HT1080 (cell line): ENCODE measurements around the gene TBC1D5. TPM values are rescaled to one million over a fixed set of nuclear protein-coding genes. Genes with fewer than 3 reads are reported as not detected.

Source experiments
- DNase-seq: peaks from one replicate; pipeline ENCODE4 v3.0.0-alpha.2; 2015; ENCODE audit warnings: low read depth
- total RNA-seq: library from RNA; depleted of rRNA; stranded (reverse); fragments of >200 nt; shearing (Covaris generic); gene quantifications from 2 replicates; pipeline ENCODE4 v1.2.3, GENCODE V29; 2014

TBC1D5 gene
- total RNA-seq, 1 experiment from 2014 or later, result 42.2 TPM

DNA sequence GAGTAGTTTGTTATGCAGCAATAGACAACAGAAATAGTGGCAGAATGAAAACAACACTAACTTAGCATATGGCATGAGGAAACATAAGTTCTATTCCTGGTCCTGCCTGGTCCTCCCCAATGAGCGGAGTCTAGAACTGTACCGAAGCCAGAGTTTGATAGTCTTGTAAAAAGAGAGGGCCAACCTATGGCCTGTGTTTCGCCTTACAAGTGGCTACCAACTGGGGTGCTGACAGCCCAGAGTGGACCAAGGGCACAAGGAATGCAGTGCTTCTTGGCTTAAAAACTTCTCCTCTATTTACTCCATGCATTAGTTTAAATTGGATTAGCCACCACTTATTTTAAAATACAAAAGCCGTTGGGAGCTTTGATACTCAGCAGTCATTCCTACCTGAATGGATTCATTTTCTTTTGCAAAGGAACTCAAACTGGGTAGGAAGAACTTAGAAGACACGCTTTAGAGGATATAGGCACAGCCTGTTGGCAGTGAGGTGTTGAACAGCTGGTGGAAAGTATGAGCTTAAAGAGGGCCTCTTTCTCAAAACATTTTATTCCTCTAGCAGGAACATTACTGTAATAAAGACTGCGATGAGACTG, 554.7 kb downstream of the TBC1D5 start:
- no peak for DNase-seq

DNA sequence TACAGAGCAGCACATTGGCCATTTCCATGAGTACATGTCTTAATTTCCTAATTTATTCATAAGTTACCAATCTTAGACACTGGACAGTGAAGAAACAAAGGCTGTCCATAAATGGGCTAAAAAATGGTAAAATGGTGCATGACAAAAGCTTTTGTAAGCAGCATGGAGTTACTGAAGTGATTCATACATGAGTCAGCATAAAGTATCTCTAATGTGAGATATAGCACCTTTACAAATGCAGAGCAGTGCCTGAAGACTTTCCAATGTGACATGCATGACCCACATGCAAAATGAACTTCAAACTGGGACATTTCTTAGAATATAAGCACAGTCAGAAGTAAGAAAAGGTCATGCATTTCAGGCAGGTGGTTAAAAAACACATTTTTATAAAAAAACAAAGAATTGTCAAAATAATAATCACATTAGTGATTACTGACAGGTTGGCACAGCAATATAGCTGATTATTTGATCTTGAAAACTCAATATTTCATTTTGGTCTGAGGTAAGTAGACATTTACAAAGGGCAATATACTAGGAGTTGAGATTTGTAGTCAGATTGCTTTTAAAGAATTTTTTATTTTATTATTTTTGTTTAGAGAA, 558.4 kb downstream of the TBC1D5 start:
- peak; percentile 70 for DNase-seq

DNA sequence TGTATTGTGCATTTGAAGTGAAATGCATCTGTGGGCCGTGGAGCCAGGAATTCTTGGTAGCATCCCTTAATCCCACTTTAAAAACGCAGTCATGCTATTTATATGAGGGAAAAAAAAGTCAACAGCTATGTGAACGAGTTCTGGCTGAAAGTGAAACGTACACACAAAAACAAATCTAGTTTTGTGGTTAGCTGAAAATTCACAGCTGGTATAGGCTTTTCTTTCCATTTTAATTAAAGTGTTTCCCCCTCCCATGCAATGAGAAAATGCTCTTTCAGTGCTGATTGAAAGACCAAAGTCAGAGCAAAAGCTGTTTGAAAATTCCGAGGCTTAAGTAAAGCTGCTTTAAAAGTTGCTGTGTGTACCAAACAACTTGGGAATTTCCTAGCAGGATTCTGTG, 560.3 kb downstream of the TBC1D5 start:
- no peak for DNase-seq

DNA sequence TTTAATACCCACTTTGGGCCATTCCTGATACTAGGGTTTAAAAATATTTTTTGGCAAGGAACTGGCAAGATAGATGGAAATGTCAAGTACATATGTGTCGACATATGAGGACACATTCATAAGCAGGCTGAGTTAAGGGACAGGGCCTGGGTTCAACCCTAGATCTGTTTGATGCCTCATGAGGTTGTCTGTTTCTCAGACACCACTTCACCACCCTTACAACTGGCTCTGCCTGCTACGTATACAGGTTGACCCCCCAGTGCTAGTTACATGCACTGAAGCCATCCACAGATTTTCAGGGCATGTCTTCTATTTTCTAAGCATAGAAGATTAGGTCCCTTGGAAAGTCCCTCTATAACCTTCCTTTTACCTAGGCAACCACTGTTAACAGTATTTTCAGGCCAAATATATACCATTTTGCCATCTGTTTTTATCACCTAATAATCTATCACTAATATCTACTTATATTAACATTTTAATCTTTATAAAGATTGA, 561.0 kb downstream of the TBC1D5 start:
- DNase-seq, result no peak

DNA sequence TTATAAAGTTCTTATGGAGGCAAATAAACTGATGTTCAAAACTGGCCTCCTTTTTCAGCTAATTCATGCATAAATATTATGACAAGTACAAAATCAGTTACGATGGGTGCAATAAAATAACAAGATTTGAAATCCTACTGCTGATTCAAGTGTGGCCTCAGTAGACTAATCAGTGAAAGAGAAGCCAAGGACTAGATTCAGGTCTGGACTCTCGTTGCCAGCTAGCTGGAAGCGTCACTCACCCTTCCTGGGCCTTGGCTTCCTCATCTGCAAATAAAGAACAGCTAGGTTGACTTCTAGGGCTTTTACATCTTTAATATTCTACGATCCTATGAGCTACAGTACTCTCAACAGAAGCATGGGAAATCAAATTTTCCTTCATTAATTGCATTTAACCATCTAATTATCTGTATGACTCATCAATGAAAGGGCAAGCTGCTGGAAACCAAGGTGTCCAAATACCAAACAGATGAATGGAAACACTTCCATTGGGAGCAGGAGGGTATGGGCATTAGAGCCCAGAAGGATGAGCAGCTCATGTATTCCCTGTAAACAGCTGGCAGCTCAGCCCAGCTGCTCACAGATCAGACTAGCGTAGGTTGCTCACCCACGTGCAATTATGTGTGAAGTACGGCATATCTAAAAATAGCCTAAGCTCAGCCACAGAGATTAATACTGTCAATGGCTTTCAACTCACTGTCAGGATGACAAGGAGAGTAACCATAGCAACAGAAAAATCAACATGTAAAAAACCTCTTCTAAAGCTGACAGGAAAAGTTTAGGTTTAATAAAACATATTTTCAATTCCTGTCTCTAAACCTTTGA, 562.8 kb downstream of the TBC1D5 start:
- DNase-seq, result no peak

DNA sequence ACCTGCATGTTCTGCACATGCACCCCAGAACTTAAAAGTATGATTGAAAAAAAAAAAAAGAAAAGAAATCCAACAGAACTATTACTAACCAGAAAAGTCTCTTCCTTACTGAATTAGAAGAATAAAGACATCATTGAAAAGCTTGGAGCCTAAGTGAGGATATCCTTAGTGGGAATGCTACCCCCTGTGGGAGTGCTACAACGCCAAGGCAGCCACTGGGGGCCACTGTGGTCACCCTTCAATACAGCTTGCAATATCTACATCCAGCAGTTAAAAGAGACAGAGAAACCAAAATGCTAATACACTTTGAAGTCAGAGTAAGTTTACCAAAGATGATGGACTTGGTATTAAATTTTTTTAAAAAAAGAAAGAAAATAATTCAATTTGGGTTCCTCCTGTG, 565.7 kb downstream of the TBC1D5 start:
- DNase-seq, result no peak

DNA sequence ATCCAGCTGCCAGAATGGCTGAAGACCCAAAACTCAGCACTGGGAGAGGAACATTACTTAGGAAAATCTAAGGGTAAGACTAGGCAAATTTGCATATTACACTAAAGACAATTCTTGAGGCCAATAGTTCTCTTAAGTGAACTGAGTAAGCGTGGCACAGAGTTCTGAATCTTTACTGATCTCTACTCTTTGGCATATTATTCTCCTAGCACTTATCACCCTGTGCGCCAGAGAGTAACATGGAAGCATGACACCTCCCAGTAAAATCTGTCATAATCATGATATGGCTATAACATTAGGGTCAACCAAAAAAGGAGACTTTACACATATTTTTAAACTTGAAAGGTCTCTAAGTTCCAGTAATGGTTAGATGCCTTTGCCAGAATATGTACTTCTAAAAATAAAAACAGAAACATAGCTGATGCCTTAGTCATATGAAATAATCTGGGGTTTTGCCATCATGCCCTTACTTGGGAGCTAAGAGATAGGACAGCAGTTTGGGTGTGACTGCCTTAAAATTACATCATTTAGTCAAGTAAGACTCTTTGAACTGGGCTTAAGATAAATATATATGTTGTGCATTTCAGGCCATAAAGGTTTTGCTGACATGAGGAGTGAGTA, 567.1 kb downstream of the TBC1D5 start:
- DNase-seq, result peak; percentile 66

DNA sequence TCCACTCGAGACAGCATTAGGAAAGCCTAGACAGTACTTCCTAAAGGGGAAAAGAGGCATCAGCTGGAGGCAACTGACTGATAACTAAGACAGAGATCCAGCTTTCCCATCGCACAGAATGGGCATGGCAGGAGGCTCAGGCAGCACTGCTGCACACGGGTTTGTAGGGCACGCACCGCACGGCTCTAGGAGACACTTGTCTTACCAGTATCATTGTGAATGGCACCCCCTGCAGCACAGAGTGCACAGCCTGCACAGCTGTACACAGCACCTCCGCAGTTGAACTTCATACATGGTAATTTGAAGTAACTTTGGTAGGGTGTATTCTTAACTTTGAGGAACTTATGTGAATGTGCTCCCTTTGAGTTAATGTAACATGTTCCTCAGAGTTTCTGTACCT, 576.1 kb downstream of the TBC1D5 start:
- no peak for DNase-seq

DNA sequence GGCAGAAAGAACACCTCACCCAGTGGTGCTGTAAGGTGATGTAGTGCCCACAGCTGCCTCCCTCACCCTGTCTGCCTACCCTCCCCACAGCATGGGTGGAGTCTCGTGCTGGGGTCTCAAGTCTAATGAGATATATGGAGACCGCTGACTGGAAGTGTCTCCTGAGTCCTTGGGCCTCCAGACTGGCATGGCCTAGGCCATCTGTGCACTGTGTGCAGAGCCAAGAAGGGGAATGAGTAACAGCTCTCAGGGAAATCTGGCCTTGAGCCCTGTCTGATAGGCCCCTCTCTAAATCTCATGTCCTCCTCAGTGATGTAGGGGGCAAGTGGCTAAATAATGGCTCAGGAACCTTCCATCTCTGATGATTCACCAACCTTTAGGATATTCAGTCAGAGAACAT, 580.3 kb downstream of the TBC1D5 start:
- no peak for DNase-seq

DNA sequence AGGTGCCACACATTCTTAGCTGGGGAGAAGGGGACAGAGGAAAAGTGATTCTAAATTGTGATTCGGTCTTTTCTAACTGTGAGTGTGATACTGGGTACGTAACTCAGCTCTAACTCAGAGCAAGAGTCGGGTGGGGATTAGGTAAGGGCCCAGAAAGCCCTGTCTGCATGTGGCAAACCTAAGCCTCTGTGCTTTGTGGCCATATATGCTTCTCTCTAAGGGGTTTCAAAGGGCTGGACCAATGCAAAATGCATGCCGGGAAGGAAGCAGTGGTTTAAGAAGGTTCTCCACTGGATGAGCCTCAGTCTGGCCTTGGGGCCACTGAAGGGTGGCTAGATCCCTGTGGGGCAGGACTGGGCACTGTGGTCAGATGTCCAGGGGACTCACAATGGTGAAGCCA, 581.8 kb downstream of the TBC1D5 start:
- DNase-seq, result no peak

DNA sequence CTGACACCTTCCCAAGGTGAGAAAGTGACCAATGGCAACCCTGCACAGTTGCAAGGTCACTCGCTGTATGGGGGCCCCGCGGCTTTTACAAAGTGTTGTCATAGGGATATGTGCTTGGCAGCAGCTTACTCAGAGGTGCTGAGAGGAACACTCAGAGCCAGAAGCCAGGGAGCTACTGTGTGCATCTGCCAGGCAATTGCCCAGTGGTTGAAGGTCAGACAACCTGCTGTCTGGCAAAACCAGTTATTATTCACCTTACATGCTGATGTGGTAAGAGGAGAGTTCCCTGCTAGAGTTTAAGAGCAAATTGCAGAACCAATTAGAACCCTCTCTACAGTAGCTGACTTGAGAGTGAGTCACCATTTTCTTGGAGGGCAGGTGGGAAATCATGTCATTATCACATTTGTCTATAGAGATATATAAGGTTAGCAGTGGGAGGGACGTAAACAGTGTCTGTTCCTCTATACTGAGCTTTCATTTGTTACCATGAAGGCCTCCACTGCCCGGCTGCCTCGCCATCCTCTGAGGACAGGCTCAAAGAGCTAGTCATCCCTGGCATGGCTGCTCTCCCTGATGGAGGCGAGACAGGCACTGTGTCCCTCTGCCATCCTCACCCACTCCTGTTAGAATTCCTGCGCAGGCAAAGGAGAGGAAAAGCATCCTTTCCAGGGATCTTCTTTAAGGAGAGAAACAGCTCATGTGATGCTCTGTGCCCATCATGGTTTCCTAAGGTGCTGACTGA, 583.3 kb downstream of the TBC1D5 start:
- peak; percentile 53 for DNase-seq

DNA sequence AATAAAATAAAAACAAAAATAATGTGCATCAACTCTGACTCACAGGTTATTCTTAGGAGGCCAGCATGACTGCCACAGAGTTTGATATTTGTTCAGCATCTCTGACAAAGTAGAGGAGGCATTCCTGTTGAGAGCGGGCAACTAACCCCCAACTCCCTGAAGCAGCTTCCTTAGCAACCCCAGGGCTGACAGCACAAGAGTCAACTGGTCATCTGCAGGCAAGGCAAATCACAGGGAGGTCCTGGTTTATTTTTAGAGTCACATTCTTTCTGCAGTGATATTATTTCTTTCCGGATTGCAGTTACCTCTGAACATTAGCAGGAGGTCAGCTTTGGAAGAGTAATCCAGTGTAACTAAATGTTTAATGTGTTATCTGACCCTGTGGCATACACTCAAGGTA, 584.7 kb downstream of the TBC1D5 start:
- peak; percentile 41 for DNase-seq

DNA sequence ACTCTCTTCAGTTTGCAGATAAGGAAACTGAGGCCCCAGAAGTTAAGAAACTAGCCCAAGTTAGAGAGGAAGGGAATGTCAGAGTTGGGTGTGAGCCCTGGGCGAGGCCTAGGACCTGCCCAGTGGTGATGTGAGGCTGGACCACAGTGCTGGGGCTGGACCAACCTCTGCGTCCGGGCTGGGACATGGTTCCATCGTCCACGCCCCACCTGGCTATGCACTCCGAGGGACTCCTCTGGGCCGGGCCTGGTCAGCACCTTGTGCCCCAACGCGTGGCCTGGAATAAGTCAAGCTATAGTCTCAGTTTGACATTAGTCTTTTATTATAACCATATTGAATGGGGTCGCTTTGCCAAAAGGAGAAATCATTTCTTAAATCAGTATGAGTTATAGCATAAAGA, 585.6 kb downstream of the TBC1D5 start:
- DNase-seq, result no peak

DNA sequence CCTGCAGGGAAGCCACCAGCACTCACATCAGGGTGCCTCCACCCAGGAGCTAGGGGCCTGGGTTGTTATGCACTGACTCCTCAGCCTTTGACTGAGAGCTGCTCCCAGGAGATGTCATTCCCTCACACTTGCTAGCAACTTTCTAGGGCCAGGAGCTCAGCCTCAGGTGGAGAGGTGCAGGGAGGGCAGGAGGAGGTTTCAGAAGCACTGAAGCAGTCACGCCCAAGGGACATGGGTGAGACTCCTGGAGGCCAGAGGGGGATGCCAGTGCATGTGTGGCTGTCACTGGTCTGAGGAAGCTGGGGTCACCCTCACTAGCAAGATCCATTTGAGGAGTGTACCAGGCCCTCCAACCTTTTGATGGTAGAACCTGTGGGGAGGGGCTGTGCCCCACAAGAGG, 586.5 kb downstream of the TBC1D5 start:
- DNase-seq, result no peak

DNA sequence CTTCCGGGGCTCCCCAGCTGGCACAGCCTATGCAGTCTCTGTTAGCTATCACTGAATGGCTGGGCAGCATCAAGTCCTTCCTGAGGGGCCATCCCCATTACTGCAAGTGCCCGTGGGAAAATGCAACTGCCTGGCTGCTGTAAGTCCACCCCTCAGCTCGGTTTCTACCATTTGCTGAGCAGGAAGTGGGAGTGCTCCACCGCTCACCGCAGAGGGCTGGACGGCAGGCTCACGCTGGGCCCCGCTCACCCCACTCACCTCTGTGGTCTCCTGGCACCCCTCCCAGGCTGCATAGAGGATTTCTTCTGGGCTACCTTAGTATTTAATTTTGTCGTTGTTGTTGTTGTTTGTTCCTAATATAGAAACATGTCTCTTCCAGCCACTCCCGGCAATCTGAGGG, 587.5 kb downstream of the TBC1D5 start:
- no peak for DNase-seq

DNA sequence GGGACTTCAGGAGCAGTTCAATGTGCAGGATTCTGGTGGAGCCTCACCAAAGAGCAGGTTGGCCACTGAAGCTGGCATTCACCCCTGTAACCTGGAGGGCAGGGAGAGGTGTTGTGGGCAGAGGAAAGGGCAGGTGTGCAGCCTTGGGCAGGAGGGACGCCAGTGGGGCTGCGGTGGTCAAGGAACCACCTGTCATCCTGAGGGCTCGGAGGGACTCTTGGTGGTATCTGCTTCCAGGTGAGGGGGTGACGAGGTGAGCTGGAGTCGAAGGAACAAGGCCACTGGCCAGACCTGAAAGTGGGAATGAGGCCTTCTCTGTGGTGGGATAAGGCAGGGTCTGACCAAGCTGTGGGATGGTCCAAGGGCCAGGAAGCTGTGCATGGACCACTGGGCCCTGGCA, 588.2 kb downstream of the TBC1D5 start:
- DNase-seq, result no peak

DNA sequence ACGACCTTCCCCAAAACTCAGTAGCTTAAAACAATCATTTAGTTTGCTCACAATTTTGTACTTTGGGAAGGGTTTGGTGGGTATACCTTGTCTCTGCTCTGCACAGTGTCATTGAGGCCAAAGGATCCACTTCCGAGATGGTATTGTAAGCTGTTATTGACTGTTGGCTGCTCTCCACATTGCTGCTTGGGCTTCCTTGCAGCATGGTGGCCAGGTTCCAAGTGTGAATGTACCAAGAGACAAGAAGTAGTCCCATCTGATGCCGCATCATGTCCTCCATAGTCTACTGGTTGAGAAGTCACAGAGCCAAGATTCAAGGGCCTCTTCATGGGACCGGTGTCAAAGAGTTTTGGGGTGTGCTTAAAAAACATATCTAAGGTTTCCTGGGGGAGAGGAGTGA, 589.2 kb downstream of the TBC1D5 start:
- DNase-seq, result no peak

DNA sequence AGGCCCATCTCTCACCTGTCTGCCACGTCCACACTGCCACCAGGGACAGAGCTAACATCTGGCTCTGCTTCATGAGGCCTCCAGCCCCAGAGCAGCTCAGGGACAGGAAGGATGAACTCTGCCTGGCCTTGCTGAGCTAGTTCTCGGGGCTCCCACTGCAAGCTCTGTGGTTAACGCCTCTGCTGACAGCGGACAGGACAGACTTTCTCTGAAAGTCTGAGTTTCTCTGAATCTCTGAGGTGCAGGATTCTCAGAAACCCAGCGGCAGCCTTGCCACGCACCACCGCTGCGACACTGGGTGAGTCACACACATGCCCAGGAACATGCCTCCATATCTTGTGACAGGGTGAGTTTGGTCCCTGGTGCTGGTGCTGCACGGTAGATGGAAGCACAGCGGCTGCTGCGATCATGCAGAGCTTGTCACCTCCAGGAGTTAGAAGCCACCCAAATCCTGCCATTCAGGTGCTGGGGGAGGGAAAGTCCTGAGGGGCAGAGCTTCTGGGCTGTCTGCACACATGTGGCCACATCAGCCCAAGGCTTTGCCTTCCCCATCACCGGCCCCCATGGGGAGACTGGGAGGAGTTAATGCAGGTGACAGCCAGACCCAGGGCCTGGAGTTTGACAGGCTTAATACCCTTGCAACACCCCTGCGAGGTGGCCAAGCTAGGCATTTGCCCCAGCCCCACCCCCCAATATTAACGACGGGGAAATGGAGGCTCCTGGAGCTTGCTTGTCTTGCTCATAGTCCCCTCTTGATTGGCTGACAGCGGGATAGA, 590.6 kb downstream of the TBC1D5 start:
- DNase-seq, result no peak

DNA sequence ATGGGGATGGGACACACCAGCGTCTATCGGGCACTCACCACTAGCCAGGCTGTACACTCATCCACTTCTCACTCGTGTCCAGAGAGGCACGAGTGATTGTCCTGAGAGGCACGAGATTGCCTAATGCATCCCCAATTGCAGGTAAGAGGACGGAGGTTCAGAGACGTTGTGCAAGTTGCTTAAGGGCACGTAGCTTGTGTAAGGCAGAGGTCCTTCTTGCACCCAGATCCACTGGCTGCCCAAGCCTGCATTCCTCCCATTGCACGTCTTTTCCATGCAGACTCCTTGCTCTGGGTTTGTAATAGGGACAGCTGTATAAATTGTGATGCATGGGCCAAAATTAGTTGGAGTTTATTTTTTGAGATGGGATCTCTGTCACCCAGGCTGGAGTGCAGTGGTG, 593.4 kb downstream of the TBC1D5 start:
- DNase-seq, result no peak

DNA sequence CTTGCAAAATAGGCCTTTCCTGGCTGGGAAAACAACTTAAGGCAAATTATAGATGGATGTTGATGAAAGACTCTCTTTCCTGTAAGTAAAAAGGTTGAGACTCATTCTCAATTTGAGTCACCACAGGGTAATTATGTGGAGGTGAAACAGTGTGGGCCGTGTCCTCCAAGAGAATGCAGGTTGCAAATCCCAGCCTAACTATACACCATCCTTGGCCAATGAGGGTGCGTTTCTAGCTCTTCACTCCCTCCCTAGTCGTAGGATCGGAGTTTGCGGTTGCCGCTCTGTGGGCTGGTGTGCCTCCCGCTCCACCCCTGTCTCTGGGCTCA, 597.8 kb downstream of the TBC1D5 start:
- no peak for DNase-seq
